ENCODE results near the gene HAUS7. TPM values are rescaled to one million over a fixed set of nuclear protein-coding genes. Genes with fewer than 3 reads are reported as not detected.
A peak's percentile ranks its signal among the peaks of the same experiment; 100 is the strongest.

The HAUS7 gene
- total RNA-seq, 1 experiment from 2014 or later: 28.9 TPM

DNA sequence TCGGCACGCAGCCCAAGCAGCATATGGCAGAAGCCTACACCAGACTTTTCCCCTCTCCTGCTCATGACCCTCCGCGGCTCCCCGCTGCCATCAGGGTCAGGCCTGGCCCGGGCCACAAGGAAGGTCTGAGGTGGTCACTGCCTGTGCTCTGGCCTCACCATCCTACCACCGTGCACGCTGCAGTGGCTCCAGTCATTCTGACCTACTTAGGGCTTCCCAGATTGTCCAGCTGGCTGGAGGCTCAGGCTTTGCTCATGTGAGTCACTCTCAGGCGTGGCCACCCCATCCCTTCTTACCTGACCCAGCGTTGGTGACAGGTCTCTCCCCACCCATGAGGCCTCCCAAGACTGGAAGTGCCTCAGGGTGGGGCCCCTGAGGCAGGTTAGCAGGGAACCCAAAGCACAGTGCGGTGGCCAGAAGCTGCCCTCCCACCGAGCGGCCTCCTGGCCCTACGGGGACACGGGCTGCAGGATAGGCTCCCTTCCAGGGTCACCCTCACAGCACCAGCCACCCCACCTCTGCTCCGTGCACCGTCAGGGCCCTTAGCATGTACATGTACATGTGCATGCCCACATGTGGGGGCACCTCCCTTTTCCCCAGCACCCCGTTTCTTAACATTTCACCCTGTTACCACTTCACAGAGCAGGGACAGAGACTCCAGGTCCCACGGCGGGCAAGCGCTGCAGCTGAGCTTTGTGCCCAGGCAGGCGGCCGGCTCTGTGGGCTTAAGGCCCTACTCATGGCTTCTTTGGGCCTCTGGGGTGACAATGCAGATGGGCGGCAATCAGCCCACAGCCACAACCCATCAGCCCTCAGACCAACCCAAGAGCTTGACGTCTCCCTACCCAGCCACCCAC is 26.7 kb downstream of the HAUS7 start:
- RAD21 ChIA-PET (ENCODE audit: low non-redundant PET in 1 of 2, low total read pairs in 2 of 2, uncharacterized antibody in 2 of 2, unreplicated experiment in 2 of 2): no interaction called here
- no TSS peak for BruUV-seq (replicated peaks)
- CTCF ChIA-PET: no interaction called here

More for the DNA sequence above, 26.7 kb downstream of the HAUS7 start:
- Histone ChIP-seq H2AFZ (ENCODE audit: low read depth, low read length, poor library complexity, severe bottlenecking) (no peak overlapping the region), H3K27me3 (ENCODE audit: insufficient read depth, low read length) (no peaks in the 10 kb centered on the region), H3K36me3 (ENCODE audit: control insufficient read depth in 1 of 2, insufficient read depth in 2 of 2, low read length in 2 of 2) (no peaks in the 10 kb centered on the region), H3K9me3 (ENCODE audit: control insufficient read depth in 1 of 2, insufficient read depth in 1 of 2, low read depth in 1 of 2, low read length in 2 of 2) (no peaks in the 10 kb centered on the region), H3K27ac (ENCODE audit: low read depth, low read length) (no peak overlapping the region), H4K20me1 (ENCODE audit: insufficient read depth) (no peaks in the 10 kb centered on the region), H3K9ac (ENCODE audit: low read length) (no peak overlapping the region), H3K4me3 (replicated peaks in 1 of 2; ENCODE audit: low read depth in 1 of 2, low read length in 2 of 2) (no peak overlapping the region), H3K9me2 (ENCODE audit: insufficient read depth) (no peaks in the 10 kb centered on the region), H3K79me2 (ENCODE audit: insufficient read depth, low read length) (no peaks in the 10 kb centered on the region), H3K4me2 (ENCODE audit: low read length) (no peak overlapping the region), H3K4me1 (ENCODE audit: control insufficient read depth in 1 of 2, insufficient read depth in 2 of 2, low read length in 2 of 2) (peaks cover 0 to 7% of the 10 kb centered on the region in 2 experiments; a peak in 1 of 4 replicates)
- POLR2A ChIA-PET: no interaction called here
- DNase-seq (ENCODE audit: low read depth, low spot score): no peak
- ATAC-seq: peak; percentile 33; the same call in 1 of the 2 replicates
- TF ChIP-seq POLR2AphosphoS5 (IDR thresholded peaks at IDR 0.05; ENCODE audit: low read depth, low read length) (no peak), TCF7L2 (IDR thresholded peaks at IDR 0.05; ENCODE audit: borderline replicate concordance, extremely low read depth, insufficient read depth, insufficient read length) (no peak), POLR2A (IDR thresholded peaks at IDR 0.05; ENCODE audit: borderline replicate concordance, extremely low read depth, insufficient read depth, insufficient read length) (no peak), EZH2phosphoT487 (IDR thresholded peaks at IDR 0.05; ENCODE audit: borderline replicate concordance) (no peak), EZH2 (IDR thresholded peaks at IDR 0.05) (no peak), SP1 (IDR thresholded peaks at IDR 0.05; ENCODE audit: low read depth) (no peak)
- TF ChIP-seq, protein P1, sequence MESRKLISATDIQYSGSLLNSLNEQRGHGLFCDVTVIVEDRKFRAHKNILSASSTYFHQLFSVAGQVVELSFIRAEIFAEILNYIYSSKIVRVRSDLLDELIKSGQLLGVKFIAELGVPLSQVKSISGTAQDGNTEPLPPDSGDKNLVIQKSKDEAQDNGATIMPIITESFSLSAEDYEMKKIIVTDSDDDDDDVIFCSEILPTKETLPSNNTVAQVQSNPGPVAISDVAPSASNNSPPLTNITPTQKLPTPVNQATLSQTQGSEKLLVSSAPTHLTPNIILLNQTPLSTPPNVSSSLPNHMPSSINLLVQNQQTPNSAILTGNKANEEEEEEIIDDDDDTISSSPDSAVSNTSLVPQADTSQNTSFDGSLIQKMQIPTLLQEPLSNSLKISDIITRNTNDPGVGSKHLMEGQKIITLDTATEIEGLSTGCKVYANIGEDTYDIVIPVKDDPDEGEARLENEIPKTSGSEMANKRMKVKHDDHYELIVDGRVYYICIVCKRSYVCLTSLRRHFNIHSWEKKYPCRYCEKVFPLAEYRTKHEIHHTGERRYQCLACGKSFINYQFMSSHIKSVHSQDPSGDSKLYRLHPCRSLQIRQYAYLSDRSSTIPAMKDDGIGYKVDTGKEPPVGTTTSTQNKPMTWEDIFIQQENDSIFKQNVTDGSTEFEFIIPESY (IDR thresholded peaks at IDR 0.05; ENCODE audit: extremely low read depth, insufficient replicate concordance, low read length): no peak
- TF ChIP-seq, protein P2, sequence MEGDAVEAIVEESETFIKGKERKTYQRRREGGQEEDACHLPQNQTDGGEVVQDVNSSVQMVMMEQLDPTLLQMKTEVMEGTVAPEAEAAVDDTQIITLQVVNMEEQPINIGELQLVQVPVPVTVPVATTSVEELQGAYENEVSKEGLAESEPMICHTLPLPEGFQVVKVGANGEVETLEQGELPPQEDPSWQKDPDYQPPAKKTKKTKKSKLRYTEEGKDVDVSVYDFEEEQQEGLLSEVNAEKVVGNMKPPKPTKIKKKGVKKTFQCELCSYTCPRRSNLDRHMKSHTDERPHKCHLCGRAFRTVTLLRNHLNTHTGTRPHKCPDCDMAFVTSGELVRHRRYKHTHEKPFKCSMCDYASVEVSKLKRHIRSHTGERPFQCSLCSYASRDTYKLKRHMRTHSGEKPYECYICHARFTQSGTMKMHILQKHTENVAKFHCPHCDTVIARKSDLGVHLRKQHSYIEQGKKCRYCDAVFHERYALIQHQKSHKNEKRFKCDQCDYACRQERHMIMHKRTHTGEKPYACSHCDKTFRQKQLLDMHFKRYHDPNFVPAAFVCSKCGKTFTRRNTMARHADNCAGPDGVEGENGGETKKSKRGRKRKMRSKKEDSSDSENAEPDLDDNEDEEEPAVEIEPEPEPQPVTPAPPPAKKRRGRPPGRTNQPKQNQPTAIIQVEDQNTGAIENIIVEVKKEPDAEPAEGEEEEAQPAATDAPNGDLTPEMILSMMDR (IDR thresholded peaks at IDR 0.05 in 2 of 3, conservative IDR thresholded peaks at IDR 0.05 in 1 of 3; ENCODE audit: borderline replicate concordance in 1 of 3, insufficient read depth in 1 of 3, low read depth in 2 of 3, low read length in 2 of 3): no peak
- TF ChIP-seq, protein P3, sequence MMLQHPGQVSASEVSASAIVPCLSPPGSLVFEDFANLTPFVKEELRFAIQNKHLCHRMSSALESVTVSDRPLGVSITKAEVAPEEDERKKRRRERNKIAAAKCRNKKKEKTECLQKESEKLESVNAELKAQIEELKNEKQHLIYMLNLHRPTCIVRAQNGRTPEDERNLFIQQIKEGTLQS (IDR thresholded peaks at IDR 0.05): no peak
- intact Hi-C loops (cut with micrococcal nuclease): no loop called here

All from HCT116 (cell line).